ENCODE data around the gene COL5A1.

DNA sequence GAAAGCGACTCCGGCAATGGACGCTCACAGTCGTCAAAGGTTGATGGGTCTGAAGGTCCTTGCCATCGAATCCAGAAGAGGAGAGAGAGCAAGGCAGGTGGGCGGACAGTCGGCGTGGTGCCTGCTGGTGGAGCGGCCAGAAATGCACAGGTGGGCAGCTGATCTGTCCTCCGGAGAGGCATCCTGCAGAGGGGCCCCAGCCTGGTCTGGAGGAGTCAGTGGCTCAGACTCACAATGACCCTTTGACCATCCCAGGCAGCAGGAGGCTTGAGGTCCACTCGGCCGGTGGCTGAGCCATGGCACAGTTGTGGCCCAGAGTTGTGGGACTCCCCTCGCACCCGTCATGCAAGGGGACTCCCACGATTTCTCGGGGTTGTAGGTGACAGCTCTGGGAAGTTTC lies 204.6 kb downstream of the COL5A1 start:
- TF ChIP-seq, protein P1, sequence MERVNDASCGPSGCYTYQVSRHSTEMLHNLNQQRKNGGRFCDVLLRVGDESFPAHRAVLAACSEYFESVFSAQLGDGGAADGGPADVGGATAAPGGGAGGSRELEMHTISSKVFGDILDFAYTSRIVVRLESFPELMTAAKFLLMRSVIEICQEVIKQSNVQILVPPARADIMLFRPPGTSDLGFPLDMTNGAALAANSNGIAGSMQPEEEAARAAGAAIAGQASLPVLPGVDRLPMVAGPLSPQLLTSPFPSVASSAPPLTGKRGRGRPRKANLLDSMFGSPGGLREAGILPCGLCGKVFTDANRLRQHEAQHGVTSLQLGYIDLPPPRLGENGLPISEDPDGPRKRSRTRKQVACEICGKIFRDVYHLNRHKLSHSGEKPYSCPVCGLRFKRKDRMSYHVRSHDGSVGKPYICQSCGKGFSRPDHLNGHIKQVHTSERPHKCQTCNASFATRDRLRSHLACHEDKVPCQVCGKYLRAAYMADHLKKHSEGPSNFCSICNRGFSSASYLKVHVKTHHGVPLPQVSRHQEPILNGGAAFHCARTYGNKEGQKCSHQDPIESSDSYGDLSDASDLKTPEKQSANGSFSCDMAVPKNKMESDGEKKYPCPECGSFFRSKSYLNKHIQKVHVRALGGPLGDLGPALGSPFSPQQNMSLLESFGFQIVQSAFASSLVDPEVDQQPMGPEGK (CRISPR knock-in tag; IDR thresholded peaks at IDR 0.05; ENCODE audit: borderline replicate concordance): no peak
- TF ChIP-seq CSDC2 (CRISPR knock-in tag; IDR thresholded peaks at IDR 0.05): no peak
- no peak for TF ChIP-seq ZFP30 (CRISPR knock-in tag; IDR thresholded peaks at IDR 0.05)
- TF ChIP-seq, protein P2, sequence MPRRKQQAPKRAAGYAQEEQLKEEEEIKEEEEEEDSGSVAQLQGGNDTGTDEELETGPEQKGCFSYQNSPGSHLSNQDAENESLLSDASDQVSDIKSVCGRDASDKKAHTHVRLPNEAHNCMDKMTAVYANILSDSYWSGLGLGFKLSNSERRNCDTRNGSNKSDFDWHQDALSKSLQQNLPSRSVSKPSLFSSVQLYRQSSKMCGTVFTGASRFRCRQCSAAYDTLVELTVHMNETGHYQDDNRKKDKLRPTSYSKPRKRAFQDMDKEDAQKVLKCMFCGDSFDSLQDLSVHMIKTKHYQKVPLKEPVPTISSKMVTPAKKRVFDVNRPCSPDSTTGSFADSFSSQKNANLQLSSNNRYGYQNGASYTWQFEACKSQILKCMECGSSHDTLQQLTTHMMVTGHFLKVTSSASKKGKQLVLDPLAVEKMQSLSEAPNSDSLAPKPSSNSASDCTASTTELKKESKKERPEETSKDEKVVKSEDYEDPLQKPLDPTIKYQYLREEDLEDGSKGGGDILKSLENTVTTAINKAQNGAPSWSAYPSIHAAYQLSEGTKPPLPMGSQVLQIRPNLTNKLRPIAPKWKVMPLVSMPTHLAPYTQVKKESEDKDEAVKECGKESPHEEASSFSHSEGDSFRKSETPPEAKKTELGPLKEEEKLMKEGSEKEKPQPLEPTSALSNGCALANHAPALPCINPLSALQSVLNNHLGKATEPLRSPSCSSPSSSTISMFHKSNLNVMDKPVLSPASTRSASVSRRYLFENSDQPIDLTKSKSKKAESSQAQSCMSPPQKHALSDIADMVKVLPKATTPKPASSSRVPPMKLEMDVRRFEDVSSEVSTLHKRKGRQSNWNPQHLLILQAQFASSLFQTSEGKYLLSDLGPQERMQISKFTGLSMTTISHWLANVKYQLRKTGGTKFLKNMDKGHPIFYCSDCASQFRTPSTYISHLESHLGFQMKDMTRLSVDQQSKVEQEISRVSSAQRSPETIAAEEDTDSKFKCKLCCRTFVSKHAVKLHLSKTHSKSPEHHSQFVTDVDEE (CRISPR knock-in tag; IDR thresholded peaks at IDR 0.05): no peak
- no peak for TF ChIP-seq BACH2 (CRISPR knock-in tag; IDR thresholded peaks at IDR 0.05; ENCODE audit: borderline replicate concordance)
- TF ChIP-seq, protein P3, sequence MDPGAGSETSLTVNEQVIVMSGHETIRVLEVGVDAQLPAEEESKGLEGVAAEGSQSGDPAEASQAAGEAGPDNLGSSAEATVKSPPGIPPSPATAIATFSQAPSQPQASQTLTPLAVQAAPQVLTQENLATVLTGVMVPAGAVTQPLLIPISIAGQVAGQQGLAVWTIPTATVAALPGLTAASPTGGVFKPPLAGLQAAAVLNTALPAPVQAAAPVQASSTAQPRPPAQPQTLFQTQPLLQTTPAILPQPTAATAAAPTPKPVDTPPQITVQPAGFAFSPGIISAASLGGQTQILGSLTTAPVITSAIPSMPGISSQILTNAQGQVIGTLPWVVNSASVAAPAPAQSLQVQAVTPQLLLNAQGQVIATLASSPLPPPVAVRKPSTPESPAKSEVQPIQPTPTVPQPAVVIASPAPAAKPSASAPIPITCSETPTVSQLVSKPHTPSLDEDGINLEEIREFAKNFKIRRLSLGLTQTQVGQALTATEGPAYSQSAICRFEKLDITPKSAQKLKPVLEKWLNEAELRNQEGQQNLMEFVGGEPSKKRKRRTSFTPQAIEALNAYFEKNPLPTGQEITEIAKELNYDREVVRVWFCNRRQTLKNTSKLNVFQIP (CRISPR knock-in tag; IDR thresholded peaks at IDR 0.05; ENCODE audit: borderline replicate concordance, low read depth): no peak
- no peak for TF ChIP-seq ZNF565 (CRISPR knock-in tag; conservative IDR thresholded peaks at IDR 0.05; ENCODE audit: low read depth)
- no peak for TF ChIP-seq GLIS3 (CRISPR knock-in tag; IDR thresholded peaks at IDR 0.05)
- TF ChIP-seq ARNTL (CRISPR knock-in tag; IDR thresholded peaks at IDR 0.05; ENCODE audit: borderline replicate concordance, low read depth): no peak
- no peak for TF ChIP-seq RARB (CRISPR knock-in tag; IDR thresholded peaks at IDR 0.05)

All from SK-N-SH treated with all-trans-retinoic acid at 6 μM for 48 hours (cell line).